Stimulated activated CD4-positive, alpha-beta T cell treated with anti-CD3 and anti-CD28 coated beads, Interleukin-2, amount 100 ng/mL, for 24 hours (primary cell): ENCODE data around the gene ATP10A.

Experiments used
- DNase-seq, 2 donors: peaks; one replicate each; pipeline ENCODE4 v3.0.0-alpha.2; 2020

The ATP10A gene

DNA sequence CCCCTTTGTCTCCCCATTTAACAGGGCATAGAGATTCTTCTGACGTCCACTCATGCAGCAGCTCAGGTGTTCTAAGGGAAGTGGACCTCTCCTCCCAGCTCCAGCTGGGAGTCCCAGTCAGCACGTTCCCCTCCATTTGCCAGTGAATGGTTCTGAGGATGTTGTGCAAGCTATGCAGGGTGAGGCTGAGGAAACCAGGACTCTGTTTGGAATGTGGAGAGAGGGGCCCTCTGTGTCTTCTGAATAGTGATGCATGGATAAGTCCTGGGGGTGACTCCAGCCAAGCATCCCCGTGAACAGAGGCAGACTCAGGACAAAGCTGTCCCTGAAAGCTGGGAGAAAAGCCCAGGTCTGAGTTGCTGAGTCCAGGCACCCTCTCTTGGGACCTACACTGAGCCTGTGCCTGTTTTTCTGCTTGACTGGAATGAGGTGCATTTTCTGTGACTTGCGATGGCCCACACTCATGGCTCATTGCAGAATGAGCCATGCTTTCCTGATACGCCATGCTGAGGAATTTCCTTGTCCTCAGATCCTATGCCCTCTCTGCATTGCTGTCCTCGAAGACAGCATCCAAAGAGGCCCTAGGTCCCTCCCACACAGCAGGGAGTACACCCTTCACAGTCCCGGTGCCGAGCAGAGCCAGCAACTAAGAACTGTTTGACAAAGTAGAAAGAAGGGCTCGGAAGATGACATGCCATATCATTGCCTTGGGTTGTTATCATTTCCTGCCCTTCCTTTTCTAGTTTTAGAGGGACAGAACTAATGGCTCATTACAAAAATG is 185.2 kb downstream of the ATP10A start:
- DNase-seq: no peak

DNA sequence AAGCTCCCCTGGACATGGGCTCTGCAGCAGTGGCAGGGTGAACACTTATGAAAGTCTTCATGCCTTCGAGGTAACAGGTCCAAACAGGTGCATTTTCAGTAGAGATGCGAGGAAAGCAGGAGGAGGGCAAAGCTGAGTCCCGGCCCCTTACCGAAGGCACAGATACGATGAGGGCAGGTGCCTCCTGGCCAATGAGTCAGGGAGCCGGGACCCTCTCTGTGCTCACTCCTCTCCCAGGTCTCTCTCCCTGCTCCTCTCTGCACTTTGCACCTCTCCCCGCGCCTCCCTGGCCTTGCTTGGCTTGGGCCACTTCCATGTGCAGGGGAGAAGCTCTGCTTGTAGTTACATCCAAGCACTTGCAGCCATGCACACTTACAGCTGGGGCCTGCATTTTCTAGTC is 187.1 kb downstream of the ATP10A start:
- no peak for DNase-seq

DNA sequence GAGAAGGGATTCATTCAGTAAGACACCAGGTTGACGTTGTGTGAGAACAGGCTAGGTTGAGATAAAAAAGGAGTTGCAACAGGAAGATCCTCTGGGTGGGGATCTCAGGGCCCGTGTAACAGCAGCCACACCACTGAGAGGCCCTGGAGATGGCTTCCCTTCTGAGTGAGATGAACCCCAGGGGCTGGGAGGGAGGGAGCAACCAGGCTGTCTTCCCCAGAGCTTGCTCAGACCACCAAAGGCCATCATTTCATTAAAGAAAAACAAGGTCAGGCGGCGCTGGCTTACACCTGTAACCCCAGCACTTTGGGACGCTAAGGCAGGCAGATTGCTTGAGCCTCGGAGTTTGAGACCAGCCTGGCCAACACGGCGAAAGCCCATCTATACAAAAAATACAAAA is 187.7 kb downstream of the ATP10A start:
- no peak for DNase-seq

DNA sequence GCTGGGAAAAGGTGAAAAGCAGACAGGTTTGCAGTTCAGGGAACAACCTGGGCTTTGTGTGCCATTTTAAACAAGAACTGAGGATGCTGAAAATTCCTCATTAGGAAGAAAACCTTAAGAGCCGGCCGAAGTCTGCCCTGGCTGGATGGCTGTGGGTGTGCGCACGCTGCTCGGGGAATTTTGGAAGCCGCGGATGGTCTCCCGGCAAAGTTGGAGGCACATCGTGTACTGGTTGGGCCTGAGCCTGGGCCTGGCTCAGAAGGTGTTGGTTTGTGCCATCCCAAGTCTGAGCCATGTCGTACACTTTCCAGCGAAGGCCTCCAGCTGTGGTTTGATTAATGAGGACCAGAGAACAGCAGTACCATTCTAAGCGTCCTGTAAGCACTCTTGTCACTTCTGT is 188.2 kb downstream of the ATP10A start:
- DNase-seq: no peak

DNA sequence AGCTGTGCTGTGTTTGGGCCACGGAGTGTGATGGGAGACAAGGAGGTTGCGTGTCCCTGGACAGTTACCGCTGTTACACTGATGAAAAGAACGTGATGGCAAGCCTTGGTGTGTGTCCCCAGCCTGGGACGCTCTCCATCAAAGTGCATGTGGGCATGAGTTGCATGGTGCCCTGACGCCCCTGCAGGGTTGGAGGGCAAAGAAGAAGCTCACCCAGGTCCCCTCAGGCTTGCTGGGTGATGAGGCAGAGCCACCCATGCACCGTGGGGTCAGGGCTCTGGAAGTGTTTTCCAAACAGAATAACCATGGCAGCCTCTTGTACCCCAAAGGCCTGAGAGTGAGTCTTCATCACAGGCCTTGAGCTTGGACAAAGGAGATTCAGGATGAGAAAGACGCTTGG is 189.2 kb downstream of the ATP10A start:
- no peak for DNase-seq

GRCh38 chr15:25673351-25673750 is 189.8 kb downstream of the ATP10A start:
- no peak for DNase-seq

- DNase-seq: no peak
Observed at GRCh38 chr15:25671132-25671531, 192.0 kb downstream of the ATP10A start.

GRCh38 chr15:25670621-25671020 is 192.5 kb downstream of the ATP10A start:
- no peak for DNase-seq

- no peak for DNase-seq
Observed at GRCh38 chr15:25670025-25670554, 193.0 kb downstream of the ATP10A start.

- DNase-seq: no peak
Observed at GRCh38 chr15:25668901-25669300, 194.2 kb downstream of the ATP10A start.

DNA sequence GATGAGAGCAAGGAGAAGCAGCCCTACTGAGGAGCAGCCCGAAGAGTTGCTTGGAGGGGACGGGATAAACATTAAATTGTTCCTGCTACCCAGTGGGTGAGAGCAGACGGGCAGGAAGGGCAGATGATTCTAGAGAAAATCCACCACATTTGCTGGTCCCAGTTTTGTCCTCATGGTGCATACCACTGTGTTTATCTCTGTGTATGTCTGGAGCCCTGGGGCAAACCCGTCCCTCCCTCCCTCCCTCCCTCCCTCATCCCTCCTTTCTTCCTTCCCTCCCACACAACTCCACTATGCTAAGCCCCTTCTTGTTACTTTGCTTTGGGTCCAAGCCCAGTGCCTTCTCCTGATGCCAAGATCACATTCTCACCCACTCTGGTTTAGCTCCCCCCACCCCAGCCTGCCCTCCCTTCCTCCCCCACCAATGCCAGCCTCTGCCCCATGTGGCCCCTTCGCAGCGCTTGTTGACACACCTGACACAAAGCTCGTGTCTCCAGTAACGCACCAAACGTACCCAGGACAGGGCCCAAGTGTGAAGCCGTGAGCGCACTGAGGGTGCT is 194.8 kb downstream of the ATP10A start:
- DNase-seq: no peak

- DNase-seq: no peak
Observed at GRCh38 chr15:25667829-25668228, 195.3 kb downstream of the ATP10A start.

DNA sequence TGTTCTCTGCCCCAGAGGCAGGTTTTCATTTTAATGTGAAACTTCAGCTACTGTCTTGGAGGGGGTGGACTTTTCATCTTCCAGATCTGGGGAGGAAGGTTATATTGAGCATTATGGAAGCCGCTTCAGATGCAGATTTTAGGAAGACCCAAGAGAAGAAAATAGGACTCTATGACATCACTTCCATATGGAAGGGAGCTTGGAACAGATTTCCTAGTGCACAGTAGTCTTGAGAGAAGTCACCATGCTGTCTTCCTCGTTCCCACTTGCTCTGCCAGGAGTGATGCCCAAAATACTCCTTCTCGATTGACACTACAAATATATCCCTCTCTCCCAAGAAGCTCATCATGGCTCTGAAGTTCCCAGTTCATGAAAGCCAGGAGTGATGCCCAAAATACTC is 197.2 kb downstream of the ATP10A start:
- no peak for DNase-seq

DNA sequence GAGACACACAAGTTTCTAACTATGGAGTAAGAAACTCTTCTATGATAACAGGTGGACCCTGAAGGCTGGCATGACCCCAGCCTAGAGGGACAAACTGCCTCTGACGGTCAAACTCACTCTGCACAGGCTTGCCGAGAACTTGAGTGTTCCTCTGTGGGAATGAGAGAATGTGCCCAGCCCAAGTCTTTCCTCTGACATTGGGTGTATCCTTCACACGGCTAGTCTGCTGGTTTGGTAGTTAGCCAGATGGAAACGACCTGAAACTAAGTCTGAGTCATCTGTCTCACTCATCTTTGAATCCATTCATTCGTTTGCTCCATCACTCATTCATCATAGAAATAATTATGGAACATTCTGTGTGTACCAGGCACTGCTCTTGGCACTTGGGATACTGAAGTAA is 198.4 kb downstream of the ATP10A start:
- no peak for DNase-seq

DNA sequence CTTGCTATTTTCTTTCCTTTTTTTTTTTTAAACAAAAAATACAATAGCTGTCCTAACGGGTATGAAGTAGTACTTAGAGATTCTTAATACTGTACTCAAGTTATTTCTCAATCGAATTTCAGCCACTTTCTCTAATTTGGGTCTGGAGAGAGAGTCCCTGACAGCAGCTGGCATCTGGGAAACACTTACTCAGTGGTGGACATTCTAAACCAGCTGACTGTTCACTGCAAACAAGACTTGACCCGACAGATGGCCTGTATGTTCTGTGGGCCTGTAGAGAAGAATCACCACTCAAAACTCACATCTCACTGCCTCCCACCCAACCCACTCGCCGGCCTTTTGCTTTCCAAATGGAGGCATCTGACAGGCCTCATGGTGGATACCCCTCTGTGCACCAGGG is 199.6 kb downstream of the ATP10A start:
- no peak for DNase-seq

DNA sequence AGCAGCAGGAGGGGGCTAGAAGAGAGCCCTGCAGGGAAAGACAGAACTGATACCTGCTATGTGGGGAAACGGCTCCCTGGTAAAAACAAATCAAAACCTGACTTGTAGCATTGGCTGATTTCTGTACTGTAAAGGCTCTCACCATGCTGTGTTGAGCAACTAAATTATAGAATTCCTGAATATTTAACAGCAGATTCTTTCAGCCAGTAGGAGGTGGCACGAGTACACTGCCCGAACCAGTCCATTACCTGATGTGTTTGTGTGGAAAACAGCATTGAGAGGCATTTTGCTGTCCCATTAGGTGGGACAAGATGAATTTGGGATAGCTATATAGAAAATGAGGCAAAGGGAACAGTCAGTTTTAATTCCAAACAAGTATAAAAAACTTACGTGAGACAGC is 201.2 kb downstream of the ATP10A start:
- no peak for DNase-seq

DNA sequence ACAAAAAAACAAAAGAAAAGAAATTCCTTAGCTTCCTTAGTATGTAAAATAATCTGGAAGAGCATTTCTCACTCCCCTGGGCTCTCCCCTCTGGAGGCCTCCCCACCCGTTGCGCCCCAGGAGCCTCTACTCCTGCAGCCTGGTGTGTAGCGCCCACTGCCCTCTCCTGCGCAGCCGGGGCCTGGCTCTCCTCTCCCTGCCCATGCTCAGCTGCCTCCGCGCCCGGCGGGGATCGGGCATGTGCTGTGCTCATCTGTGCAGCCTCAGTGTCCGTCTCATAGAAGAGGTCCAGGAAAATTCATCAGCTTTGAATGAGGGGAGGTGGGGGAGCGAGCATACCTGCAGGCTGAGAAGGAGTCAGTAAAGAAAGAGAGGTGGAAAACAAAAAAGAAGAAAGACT is 203.9 kb downstream of the ATP10A start:
- no peak for DNase-seq

DNA sequence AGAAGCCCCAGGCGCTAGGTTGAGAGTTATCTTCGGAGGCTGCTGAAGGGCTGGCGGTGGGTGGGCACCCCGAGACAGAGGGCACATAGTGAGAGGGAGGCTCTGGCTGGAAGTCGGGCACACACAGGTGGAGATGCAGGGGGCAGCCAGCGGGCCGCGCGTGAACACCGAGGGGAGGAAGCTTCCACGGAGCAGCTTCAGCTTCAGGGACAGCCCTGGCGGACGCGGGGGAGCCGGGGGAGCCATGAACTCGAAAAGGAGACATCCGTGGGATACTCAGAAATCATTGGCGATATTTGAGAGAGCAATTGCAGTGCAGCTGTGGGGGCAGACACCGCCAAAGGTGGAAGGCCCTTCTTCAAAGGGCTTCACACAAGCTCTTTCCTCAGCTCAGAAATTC is 204.6 kb downstream of the ATP10A start:
- no peak for DNase-seq

DNA sequence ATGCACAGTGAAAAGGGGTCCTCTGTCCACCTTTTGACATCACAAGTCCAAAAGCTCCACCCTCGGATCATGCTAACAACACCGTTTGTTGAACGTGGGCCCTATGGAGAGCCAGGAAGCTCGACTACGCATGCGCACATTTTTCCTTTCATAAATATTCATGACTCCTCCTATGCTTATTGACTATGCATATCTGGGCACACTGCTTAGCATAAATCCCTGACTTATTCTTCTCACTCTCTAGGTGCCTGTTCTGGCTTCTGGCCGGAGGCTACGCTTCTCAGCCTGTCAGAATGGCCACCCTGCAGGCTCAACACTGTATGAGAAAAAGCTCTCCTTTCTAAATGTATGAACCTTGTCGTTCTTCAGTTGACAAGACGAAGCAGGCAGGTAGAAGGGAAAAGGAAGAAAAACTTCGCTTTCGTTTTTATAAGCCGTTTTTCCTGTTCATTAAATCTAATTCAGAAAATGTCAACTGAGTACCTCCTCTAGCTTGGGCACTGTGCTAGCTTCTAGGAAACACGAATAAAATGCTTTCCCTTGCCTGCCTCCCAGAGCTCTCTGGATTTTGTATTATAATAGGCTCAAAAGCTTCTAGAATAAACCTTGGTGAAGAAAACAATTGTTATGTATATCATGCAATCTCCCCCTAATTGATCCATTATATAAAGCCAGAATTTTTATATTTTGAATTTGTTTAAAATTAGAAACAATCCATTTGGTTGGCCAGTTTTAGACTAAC is 207.7 kb downstream of the ATP10A start:
- DNase-seq: no peak

DNA sequence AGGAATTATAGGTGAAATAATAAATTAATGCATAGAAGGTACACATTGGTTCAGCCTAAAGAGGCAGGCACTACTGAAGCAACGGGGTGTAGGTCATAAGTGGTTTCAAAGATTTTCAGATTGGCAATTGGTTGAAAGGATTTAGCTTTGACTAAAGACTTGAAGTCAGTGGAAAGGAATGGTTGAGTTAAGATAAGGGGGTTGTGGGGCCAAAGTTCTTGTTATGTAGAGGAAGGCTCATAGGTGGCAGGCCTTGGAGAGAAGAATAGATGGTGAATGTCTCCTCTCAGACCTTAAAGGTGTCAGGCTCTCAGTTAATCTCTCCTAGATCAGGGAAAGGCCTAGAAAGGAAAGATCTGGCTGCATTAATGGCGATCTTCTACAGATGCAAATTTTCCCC is 209.8 kb downstream of the ATP10A start:
- no peak for DNase-seq

DNA sequence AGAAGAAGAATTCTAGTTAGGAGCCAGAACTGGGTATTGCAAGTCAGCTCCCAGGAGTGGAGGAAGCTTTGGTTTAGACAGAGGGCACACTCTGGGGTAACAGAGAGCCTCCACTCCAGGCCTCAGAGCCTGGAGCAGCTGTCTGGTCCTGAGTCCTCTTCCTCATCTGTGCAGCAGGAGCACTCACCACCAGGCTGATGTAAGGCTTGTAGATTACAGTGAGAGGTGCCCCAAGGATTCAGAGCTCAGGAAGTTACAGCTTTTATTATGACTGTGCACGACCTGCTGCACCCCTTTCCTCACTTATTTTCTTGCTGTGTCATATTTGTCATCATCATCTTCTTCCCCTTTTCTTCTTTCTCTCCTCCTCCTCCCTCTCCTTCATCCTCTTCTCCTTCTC is 210.4 kb downstream of the ATP10A start:
- no peak for DNase-seq

GRCh38 chr15:25649390-25649789 is 213.7 kb downstream of the ATP10A start:
- no peak for DNase-seq

GRCh38 chr15:25643120-25643519 is 220.0 kb downstream of the ATP10A start:
- DNase-seq: no peak

GRCh38 chr15:25641762-25642161 is 221.4 kb downstream of the ATP10A start:
- no peak for DNase-seq
